IPS-18c (cell line): ENCODE measurements around the gene RNFT1.
"Not testable (repeated sequence)": the region's sequence is repeated elsewhere in the genome, so short reads cannot be mapped to it uniquely, and the experiment has no call there.

ENCODE experiments used
- H3K4me3 ChIP-seq: 2 replicates; pipeline ENCODE4 v1.7.0; 2013; ENCODE audit warnings: low read depth, mild to moderate bottlenecking, low read length, moderate library complexity; ENCODE audit not compliant: insufficient read depth
- H3K9me3 ChIP-seq: one replicate; pipeline ENCODE4 v1.6.1; 2013; ENCODE audit warnings: mild to moderate bottlenecking, low read length, moderate library complexity; ENCODE audit not compliant: control insufficient read depth, insufficient read depth

RNFT1 gene

DNA sequence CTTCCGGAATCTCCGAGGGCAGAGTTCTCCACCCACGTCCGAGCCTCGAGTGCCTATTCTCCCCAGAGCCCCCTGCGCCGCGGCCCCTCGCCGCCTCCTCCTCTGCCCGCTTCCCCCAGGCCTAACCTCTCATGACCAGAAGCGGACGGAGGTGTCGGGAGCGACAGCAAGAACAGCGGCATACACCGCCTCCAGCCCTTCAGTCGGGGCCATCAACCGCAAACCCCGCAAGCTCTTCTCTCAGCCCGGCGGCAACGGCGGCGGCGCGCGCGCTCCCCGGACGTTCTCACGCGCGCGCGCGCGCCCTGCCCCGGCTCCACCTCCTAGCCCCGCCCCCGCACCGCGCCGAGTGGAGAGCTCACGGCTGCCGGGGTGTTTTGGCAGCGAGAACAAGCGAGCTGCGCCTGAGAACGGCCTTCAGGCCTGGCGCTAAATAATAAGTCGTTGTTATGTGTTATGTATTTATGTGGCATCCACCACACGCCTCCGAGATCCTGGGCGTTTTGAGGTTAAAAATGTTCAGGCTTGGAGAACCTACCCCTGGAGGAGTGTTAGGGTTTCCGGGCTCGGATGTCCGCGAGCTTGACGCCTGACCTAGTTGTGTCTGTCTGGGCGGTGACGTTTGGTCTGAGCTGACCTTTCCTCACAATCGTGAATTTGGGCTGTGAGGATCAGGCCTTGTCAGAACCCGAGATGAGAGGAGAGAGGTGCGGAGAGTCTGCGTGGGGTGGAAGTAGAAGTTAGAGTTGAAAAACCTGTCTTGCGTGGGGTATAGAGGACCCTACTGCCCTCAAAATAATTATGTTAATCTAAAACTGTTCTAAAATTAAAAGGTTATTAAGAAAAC is at the start of gene RNFT1:
Gene RNFT1, minus strand, starts transcription at position 259 of the 847 bp plus-strand sequence. Its CDS starts 77 bp downstream, at position 182.
- Histone ChIP-seq H3K4me3 (peak within 1 kb of the TSS; percentile 93), H3K9me3 (no peaks in the 10 kb centered on the region)

DNA sequence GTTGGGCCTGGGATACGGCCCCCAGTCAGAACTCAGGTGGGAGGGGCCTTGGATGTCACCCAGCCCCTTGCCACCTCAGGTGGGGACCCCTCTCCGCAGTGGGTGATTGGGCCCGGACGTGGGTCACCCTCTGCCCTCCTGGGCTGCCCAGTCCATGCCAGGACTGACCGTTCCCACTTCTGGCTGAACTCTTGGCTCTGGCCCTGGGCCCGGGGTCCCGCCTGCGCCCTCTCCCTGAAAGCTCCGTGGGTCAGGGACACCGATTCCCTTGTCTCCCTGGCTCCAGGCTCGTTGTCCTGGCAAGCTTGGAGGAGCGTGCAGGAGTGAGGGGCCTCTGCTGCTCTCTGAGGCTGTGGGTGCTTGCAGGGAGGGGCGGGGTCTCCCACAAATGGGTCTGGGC is 44.8 kb upstream of the RNFT1 start:
- not testable (repeated sequence) for H3K4me3 ChIP-seq, H3K9me3 ChIP-seq

GRCh38 chr17:60008377-60008776 is 43.8 kb upstream of the RNFT1 start:
- H3K9me3 ChIP-seq, H3K4me3 ChIP-seq: not testable (repeated sequence)

GRCh38 chr17:60006160-60006559 is 41.6 kb upstream of the RNFT1 start:
- no peak overlapping the region for H3K4me3 ChIP-seq
- no peaks in the 10 kb centered on the region for H3K9me3 ChIP-seq

DNA sequence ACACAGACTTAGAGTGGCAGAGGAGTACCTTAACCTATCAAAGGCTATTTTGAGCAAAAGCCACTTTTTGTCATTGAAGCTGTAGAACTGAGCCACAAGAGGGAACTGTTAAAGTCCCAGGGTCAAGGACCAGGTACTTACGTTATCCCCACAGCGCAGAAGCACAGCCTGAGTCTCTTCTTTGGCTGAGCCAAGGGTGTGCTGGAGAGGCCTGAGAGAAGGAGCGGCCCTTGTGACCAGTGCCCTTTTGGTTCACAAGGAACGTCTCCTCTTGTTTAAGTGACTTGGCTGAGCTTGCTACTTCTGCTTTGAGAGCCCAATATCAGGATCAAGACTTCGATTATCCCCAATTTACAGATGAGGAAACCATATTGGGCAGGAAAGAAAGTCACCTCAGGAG is 40.0 kb upstream of the RNFT1 start:
- not testable (repeated sequence) for H3K4me3 ChIP-seq, H3K9me3 ChIP-seq

DNA sequence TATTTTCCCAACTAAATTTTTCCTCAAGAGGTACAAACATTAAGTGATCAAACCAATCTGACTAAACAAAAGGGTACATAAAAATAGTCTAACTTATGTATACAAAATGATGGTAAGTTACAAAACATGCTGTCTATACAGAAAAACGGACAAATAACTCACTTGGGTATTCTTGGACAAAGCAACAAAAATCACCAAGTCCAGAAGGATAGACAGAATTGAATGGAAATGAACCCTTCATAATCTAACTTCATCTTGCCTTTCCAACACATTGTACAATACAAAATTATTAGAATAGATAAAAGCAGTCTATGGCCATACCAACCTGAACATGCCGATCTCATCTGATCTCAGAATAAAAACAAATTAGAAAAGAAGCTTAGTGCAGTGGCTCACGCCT is 37.9 kb upstream of the RNFT1 start:
- not testable (repeated sequence) for H3K9me3 ChIP-seq, H3K4me3 ChIP-seq

DNA sequence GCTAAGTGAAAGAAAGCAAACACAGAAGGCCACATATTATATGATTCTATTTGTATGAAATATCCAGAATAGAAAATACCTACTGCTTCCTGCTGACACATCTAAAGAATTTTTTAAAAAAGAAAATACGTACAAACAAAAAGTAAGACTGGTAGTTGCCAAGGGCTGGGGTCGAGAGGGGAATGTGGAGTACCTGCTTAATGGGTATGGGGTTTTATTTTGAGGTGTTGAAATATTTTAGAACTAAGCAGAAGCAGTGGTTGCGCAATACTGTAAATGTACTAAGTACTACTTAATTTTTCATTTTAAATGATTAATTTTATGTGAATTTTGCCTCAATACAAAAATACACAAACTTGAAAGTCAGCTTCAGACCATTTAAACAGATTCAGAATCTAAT is 32.1 kb upstream of the RNFT1 start:
- not testable (repeated sequence) for H3K4me3 ChIP-seq, H3K9me3 ChIP-seq

DNA sequence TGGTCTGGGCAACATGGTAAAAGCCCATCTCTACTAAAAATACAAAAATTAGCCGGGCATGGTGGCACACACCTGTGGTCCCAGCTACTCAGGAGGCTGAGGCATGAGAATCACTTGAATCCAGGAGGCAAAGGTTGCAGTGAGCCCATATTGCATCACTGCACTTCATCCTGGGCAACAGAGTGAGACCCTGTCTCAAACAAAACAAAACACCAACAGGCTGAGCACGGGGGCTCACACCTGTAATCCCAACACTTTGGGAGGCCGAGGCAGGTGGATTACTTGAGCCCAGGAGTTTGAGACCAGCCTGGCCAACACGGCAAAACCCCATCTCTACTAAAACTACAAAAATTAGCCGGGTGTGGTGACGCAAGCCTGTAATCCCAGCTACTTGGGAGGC is 10.6 kb upstream of the RNFT1 start:
- not testable (repeated sequence) for H3K4me3 ChIP-seq, H3K9me3 ChIP-seq

- H3K9me3 ChIP-seq = not testable (repeated sequence)
These were observed 8.9 kb upstream of the RNFT1 start for GRCh38 chr17:59973483-59973882.

GRCh38 chr17:59972778-59973177 is 8.2 kb upstream of the RNFT1 start:
- H3K4me3 ChIP-seq = no peak overlapping the region
- H3K9me3 ChIP-seq = no peaks in the 10 kb centered on the region

More at GRCh38 chr17:59973483-59973882, 8.9 kb upstream of the RNFT1 start:
- not testable (repeated sequence) for H3K4me3 ChIP-seq

- not testable (repeated sequence) for H3K9me3 ChIP-seq, H3K4me3 ChIP-seq
These were observed 7.2 kb upstream of the RNFT1 start for GRCh38 chr17:59971771-59972170.

- Histone ChIP-seq H3K9me3 (no peaks in the 10 kb centered on the region), H3K4me3 (peak overlapping the region; percentile 93)
These were observed 630 bp downstream of the RNFT1 start for GRCh38 chr17:59963738-59964481.

- no peaks in the 10 kb centered on the region for H3K9me3 ChIP-seq
- no peak overlapping the region for H3K4me3 ChIP-seq
These were observed 1.7 kb downstream of the RNFT1 start for GRCh38 chr17:59962739-59963318.

DNA sequence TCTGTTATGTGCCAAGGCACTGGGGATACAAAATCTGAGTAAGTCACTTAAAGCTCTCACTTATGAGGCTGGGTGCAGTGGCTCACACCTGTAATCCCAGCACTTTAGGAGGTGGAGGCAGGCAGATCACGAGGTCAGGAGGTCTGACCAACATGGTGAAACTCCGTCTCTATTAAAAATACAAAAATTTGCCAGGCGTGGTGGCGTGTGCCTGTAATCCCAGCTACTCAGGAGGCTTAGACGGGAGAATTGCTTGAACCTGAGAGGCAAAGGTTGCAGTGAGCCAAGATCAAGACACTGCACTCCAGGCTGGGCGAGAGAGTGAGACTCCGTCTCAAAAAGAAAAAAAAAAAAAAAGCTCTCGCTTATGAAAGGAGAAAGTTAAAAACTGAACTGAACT is 5.0 kb downstream of the RNFT1 start:
- H3K9me3 ChIP-seq, H3K4me3 ChIP-seq: not testable (repeated sequence)

DNA sequence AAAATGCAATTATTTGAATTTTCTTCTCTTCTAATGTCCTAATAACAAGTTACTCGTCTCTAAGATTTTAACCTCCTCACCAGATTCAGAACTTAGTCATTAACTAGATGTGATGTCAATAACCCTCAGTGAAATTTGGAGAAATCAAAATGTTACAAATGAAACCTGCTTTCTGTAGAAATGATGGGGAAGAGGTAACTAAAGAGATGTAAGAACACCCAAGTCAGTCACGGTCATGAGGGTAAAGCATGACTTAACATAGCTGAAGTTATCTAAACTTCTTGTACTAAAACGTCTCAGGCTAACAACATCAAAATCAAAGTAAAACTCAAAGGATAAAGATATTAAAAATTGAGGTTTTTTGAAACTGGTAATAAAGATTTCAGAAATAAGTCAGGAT is 9.7 kb downstream of the RNFT1 start:
- Histone ChIP-seq H3K4me3 (no peak overlapping the region), H3K9me3 (no peaks in the 10 kb centered on the region)

DNA sequence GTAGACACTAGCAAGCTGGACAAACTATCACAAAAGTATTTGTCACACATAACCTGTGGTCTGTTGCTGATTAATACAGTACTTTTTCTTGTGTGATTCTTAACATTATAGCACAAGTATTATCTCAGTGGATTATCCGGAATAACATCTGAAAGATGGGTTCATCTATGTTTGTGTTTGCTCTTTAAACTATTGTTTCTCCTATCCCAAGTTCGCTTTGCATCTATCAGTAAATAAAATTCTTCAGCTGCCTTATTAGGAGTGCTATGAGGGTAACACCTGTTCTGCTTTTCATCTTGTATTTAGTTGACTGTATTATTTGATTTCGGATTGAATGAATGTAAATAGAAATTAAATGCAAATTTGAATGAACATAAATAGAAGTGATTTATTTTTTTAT is 14.5 kb downstream of the RNFT1 start:
- Histone ChIP-seq H3K9me3 (no peaks in the 10 kb centered on the region), H3K4me3 (no peak overlapping the region)

DNA sequence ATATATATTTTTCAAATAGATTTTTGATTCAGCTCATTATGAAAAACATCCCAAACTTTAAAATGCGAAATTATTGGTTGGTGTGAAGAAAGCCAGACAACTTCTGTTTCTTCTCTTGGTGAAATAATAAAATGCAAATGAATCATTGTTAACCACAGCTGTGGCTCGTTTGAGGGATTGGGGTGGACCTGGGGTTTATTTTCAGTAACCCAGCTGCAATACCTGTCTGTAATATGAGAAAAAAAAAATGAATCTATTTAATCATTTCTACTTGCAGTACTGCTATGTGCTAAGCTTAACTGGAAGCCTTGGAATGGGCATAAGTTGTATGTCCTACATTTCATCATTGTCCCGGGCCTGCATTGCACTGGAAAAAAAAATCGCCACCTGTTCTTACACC is 17.2 kb downstream of the RNFT1 start:
- not testable (repeated sequence) for H3K4me3 ChIP-seq, H3K9me3 ChIP-seq

DNA sequence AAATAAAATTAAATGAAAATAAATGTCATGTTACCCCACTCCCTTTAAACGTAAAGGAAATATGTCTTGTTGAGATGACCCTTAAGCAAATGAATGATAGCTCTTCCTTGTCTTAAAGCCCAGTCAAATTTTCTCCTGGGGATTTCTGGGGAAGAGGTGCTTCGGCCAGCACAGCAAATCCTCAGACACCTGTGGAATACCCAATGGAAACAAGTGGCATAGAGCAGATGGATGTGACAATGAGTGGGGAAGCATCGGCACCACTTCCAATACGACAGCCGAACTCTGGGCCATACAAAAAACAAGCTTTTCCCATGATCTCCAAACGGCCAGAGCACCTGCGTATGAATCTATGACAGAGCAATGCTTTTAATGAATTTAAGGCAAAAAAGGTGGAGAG is 18.1 kb downstream of the RNFT1 start:
- H3K9me3 ChIP-seq, H3K4me3 ChIP-seq: not testable (repeated sequence)
